Osteoblast (primary cell): ENCODE measurements around the gene ATP13A1. TPM values are rescaled to one million over a fixed set of nuclear protein-coding genes. Genes with fewer than 3 reads are reported as not detected.
A peak's percentile ranks its signal among the peaks of the same experiment; 100 is the strongest.

Experiments used
- DNase-seq: peaks from one replicate; pipeline ENCODE4 v3.0.0; 2011; ENCODE audit warnings: low spot score, mixed read lengths; ENCODE audit not compliant: insufficient read length; ENCODE audit errors: missing footprints
- H2AFZ ChIP-seq: 2 replicates; pipeline ENCODE4 v1.6.0; 2011; ENCODE audit warnings: mild to moderate bottlenecking, low read length
- H3K27ac ChIP-seq: 2 replicates; pipeline ENCODE4 v1.5.1; 2011; ENCODE audit warnings: mild to moderate bottlenecking, low read depth, low read length, moderate library complexity
- H3K27me3 ChIP-seq: 2 replicates; pipeline ENCODE4 v1.6.0; 2012; ENCODE audit warnings: mild to moderate bottlenecking, control low read depth, inconsistent platforms, low read length, moderate library complexity; ENCODE audit not compliant: insufficient read depth
- H3K36me3 ChIP-seq: 2 replicates; pipeline ENCODE4 v1.5.1; 2011; ENCODE audit warnings: mild to moderate bottlenecking, low read length, control low read depth, moderate library complexity; ENCODE audit not compliant: insufficient read depth
- H3K4me1 ChIP-seq: 2 replicates; pipeline ENCODE4 v1.5.1; 2011; ENCODE audit warnings: mild to moderate bottlenecking, low read length, control low read depth, moderate library complexity; ENCODE audit not compliant: insufficient read depth
- H3K4me2 ChIP-seq: 2 replicates; pipeline ENCODE4 v1.6.0; 2011; ENCODE audit warnings: mild to moderate bottlenecking, low read length; ENCODE audit not compliant: insufficient read depth
- H3K4me3 ChIP-seq: fragments of 200-600 bp; sonication (generic); 3 replicates; pipeline ENCODE4 v1.5.1; 2012; ENCODE audit warnings: mild to moderate bottlenecking, low read length, inconsistent platforms; ENCODE audit not compliant: insufficient read depth
- H3K79me2 ChIP-seq: 2 replicates; pipeline ENCODE4 v1.6.0; 2012; ENCODE audit warnings: mild to moderate bottlenecking, low read length, control low read depth, inconsistent platforms; ENCODE audit not compliant: insufficient read depth
- H3K9me3 ChIP-seq: 2 replicates; pipeline ENCODE4 v1.5.1; 2011; ENCODE audit warnings: low read depth, low read length, control low read depth
- H4K20me1 ChIP-seq: 2 replicates; pipeline ENCODE4 v1.6.0; 2012; ENCODE audit warnings: mild to moderate bottlenecking, low read length, control low read depth; ENCODE audit not compliant: insufficient read depth
- total RNA-seq: library from RNA; depleted of rRNA; stranded (reverse); fragments of >200 nt; gene quantifications from 2 replicates; pipeline ENCODE4 v1.2.3, GENCODE V29; 2012
- TF ChIP-seq, protein P1 (sequence below): IDR thresholded peaks from 2 replicates; pipeline ENCODE4 v1.5.1; 2011; ENCODE audit warnings: mild to moderate bottlenecking, low read depth, low read length, moderate library complexity; ENCODE audit errors: extremely low read depth

ATP13A1 gene
- total RNA-seq, 1 donor: 65.9 TPM

- H3K36me3 ChIP-seq: peaks cover 64% of the 10 kb centered on the region
- peak; percentile 43 for DNase-seq
These were observed 6.1 kb downstream of the ATP13A1 start for GRCh38 chr19:19657397-19657783.

GRCh38 chr19:19656451-19657396 lies 6.8 kb downstream of the ATP13A1 start:
- peaks cover under 1% of the 10 kb centered on the region for H3K4me1 ChIP-seq
- TF ChIP-seq, protein P1, sequence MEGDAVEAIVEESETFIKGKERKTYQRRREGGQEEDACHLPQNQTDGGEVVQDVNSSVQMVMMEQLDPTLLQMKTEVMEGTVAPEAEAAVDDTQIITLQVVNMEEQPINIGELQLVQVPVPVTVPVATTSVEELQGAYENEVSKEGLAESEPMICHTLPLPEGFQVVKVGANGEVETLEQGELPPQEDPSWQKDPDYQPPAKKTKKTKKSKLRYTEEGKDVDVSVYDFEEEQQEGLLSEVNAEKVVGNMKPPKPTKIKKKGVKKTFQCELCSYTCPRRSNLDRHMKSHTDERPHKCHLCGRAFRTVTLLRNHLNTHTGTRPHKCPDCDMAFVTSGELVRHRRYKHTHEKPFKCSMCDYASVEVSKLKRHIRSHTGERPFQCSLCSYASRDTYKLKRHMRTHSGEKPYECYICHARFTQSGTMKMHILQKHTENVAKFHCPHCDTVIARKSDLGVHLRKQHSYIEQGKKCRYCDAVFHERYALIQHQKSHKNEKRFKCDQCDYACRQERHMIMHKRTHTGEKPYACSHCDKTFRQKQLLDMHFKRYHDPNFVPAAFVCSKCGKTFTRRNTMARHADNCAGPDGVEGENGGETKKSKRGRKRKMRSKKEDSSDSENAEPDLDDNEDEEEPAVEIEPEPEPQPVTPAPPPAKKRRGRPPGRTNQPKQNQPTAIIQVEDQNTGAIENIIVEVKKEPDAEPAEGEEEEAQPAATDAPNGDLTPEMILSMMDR: no peak
- H3K36me3 ChIP-seq: peaks cover 67% of the 10 kb centered on the region
- H3K4me2 ChIP-seq: no peak overlapping the region
- H3K27me3 ChIP-seq: no peaks in the 10 kb centered on the region
- peaks cover 8% of the 10 kb centered on the region for H4K20me1 ChIP-seq
- H3K27ac ChIP-seq: no peak overlapping the region
- peak; percentile 55 for DNase-seq
- H2AFZ ChIP-seq: no peak overlapping the region
- H3K79me2 ChIP-seq: peaks cover 23% of the 10 kb centered on the region
- no peaks in the 10 kb centered on the region for H3K9me3 ChIP-seq
- H3K4me3 ChIP-seq: no peak overlapping the region

More at GRCh38 chr19:19657397-19657783, 6.1 kb downstream of the ATP13A1 start:
- peaks cover 30% of the 10 kb centered on the region for H3K79me2 ChIP-seq
- no peaks in the 10 kb centered on the region for H3K9me3 ChIP-seq
- TF ChIP-seq, protein P1: no peak
- no peak overlapping the region for H3K4me3 ChIP-seq
- H3K27me3 ChIP-seq: no peaks in the 10 kb centered on the region
- H3K27ac ChIP-seq: no peak overlapping the region
- H3K4me2 ChIP-seq: no peak overlapping the region
- H3K4me1 ChIP-seq: peaks cover 7% of the 10 kb centered on the region
- H4K20me1 ChIP-seq: peaks cover 14% of the 10 kb centered on the region
- H2AFZ ChIP-seq: no peak overlapping the region

DNA sequence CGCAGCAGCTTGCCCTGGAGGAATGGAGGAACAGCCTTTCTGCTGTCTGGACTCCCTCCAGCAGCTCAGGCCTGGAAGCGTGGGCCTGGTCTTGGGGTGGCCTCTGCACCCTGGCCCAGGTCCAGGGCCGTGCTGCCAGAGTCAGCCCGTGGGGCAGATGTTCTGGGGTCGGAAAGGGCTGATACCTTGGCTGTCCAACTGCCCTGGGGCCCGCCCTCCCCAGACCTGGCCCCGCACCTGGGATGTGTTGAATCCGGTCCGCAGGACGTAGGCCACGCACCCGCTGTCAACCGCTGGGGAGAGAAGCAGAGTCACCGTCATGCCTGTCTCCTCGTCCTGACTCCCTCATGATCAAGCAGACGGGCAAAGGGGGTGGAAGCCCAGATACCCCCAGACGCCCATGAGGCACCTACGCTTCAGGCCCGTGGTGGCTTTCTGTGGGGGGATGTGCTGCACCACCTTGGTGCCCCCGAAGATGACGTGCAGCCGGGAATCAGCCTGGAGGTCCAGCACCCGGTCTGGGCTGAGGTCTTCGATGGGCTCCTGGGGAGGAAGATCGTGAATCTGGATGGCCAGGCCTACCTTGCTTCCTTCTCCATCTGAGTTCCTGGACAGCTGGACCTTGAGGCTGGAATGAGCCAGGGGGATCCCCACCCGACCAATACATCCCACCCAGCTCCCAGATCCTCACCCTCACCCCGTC lies 7.7 kb downstream of the ATP13A1 start:
- Histone ChIP-seq H3K79me2 (peaks cover 14% of the 10 kb centered on the region), H2AFZ (no peak overlapping the region), H3K9me3 (no peaks in the 10 kb centered on the region), H3K36me3 (peaks cover 70% of the 10 kb centered on the region), H3K4me1 (no peaks in the 10 kb centered on the region), H4K20me1 (peaks cover 4% of the 10 kb centered on the region), H3K27me3 (no peaks in the 10 kb centered on the region), H3K27ac (no peak overlapping the region), H3K4me2 (no peak overlapping the region), H3K4me3 (no peak overlapping the region)
- DNase-seq: peak; percentile 42
- TF ChIP-seq, protein P1: no peak

- Histone ChIP-seq H3K36me3 (peaks cover 75% of the 10 kb centered on the region), H3K4me2 (no peak overlapping the region), H3K79me2 (peaks cover 12% of the 10 kb centered on the region), H3K4me3 (no peak overlapping the region), H3K9me3 (no peaks in the 10 kb centered on the region), H3K27me3 (no peaks in the 10 kb centered on the region), H4K20me1 (peaks cover 4% of the 10 kb centered on the region), H2AFZ (no peak overlapping the region), H3K4me1 (no peaks in the 10 kb centered on the region), H3K27ac (no peak overlapping the region)
- TF ChIP-seq, protein P1: no peak
- peak; percentile 68 for DNase-seq
These were observed 8.4 kb downstream of the ATP13A1 start for GRCh38 chr19:19655051-19655594.
